ENCODE data around the gene FIGNL1.

GRCh38 chr7:50428911-50429310, 21.2 kb downstream of the FIGNL1 start:
- TF ChIP-seq, protein P1, sequence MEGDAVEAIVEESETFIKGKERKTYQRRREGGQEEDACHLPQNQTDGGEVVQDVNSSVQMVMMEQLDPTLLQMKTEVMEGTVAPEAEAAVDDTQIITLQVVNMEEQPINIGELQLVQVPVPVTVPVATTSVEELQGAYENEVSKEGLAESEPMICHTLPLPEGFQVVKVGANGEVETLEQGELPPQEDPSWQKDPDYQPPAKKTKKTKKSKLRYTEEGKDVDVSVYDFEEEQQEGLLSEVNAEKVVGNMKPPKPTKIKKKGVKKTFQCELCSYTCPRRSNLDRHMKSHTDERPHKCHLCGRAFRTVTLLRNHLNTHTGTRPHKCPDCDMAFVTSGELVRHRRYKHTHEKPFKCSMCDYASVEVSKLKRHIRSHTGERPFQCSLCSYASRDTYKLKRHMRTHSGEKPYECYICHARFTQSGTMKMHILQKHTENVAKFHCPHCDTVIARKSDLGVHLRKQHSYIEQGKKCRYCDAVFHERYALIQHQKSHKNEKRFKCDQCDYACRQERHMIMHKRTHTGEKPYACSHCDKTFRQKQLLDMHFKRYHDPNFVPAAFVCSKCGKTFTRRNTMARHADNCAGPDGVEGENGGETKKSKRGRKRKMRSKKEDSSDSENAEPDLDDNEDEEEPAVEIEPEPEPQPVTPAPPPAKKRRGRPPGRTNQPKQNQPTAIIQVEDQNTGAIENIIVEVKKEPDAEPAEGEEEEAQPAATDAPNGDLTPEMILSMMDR (IDR thresholded peaks at IDR 0.05) = no peak
- no peak for TF ChIP-seq POLR2A (IDR thresholded peaks at IDR 0.05; ENCODE audit: low read depth)
- TF ChIP-seq POLR2AphosphoS5 (IDR thresholded peaks at IDR 0.05) = no peak
- no peak for TF ChIP-seq EP300 (IDR thresholded peaks at IDR 0.05)

All from esophagus muscularis mucosa (tissue), 4 donors.